Fibroblast of skin of scalp (primary cell): ENCODE results near the gene EPHX1. TPM values are rescaled to one million over a fixed set of nuclear protein-coding genes. Genes with fewer than 3 reads are reported as not detected.

Source experiments
- DNase-seq: peaks from one replicate; pipeline ENCODE4 v3.0.0-alpha.2; 2013
- polyA plus RNA-seq, 2 experiments: library from polyadenylated mRNA; unstranded; fragments of 120-200 nt; gene quantifications; one replicate each; pipeline ENCODE4 v1.2.1, GENCODE V29; 2013; ENCODE audit not compliant: insufficient read length in 2 of 2

Gene EPHX1
- 21.7 TPM for polyA plus RNA-seq (2013, experiment 1 of 2; ENCODE audit: insufficient read length)
- polyA plus RNA-seq (2013, experiment 2 of 2; ENCODE audit: insufficient read length) = 19.3 TPM

GRCh38 chr1:225809842-225810578, at the start of gene EPHX1:
Gene EPHX1 (plus strand): TSS chr1:225810124. CDS start chr1:225828730, 18,606 bp downstream.
- DNase-seq = peak; percentile 87

- DNase-seq = no peak
Measured at GRCh38 chr1:225760531-225760930, 49.4 kb upstream of the EPHX1 start.

- DNase-seq = peak; percentile 45
Measured at GRCh38 chr1:225761395-225761794, 48.5 kb upstream of the EPHX1 start.

GRCh38 chr1:225762002-225762441, 47.9 kb upstream of the EPHX1 start:
- DNase-seq = peak; percentile 39

- peak; percentile 77 for DNase-seq
Measured at GRCh38 chr1:225762444-225762843, 47.5 kb upstream of the EPHX1 start.

GRCh38 chr1:225763716-225764548, 46.0 kb upstream of the EPHX1 start:
- DNase-seq = peak; percentile 79

GRCh38 chr1:225765982-225766674, 43.8 kb upstream of the EPHX1 start:
- no peak for DNase-seq

GRCh38 chr1:225766967-225767633, 42.8 kb upstream of the EPHX1 start:
- peak; percentile 91 for DNase-seq

- peak; percentile 50 for DNase-seq
Measured at GRCh38 chr1:225767634-225768540, 42.0 kb upstream of the EPHX1 start.

- DNase-seq = no peak
Measured at GRCh38 chr1:225768662-225769426, 41.1 kb upstream of the EPHX1 start.

GRCh38 chr1:225769687-225770086, 40.2 kb upstream of the EPHX1 start:
- peak; percentile 33 for DNase-seq

- no peak for DNase-seq
Measured at GRCh38 chr1:225770561-225771248, 39.2 kb upstream of the EPHX1 start.

- no peak for DNase-seq
Measured at GRCh38 chr1:225771661-225772322, 38.1 kb upstream of the EPHX1 start.

GRCh38 chr1:225772323-225772768, 37.6 kb upstream of the EPHX1 start:
- DNase-seq = peak; percentile 88

- DNase-seq = no peak
Measured at GRCh38 chr1:225772848-225773247, 37.1 kb upstream of the EPHX1 start.

- DNase-seq = peak; percentile 77
Measured at GRCh38 chr1:225774281-225775147, 35.4 kb upstream of the EPHX1 start.

- no peak for DNase-seq
Measured at GRCh38 chr1:225776294-225776693, 33.6 kb upstream of the EPHX1 start.

- DNase-seq = no peak
Measured at GRCh38 chr1:225777058-225777582, 32.8 kb upstream of the EPHX1 start.
